ENCODE data around the gene DTWD1. TPM values are rescaled to one million over a fixed set of nuclear protein-coding genes. Genes with fewer than 3 reads are reported as not detected.

Gene DTWD1
- total and polyA plus RNA-seq, 2 donors (not counting 1 experiment from before 2014, with no cell fraction given): 7.4 to 27.1 TPM

DNA sequence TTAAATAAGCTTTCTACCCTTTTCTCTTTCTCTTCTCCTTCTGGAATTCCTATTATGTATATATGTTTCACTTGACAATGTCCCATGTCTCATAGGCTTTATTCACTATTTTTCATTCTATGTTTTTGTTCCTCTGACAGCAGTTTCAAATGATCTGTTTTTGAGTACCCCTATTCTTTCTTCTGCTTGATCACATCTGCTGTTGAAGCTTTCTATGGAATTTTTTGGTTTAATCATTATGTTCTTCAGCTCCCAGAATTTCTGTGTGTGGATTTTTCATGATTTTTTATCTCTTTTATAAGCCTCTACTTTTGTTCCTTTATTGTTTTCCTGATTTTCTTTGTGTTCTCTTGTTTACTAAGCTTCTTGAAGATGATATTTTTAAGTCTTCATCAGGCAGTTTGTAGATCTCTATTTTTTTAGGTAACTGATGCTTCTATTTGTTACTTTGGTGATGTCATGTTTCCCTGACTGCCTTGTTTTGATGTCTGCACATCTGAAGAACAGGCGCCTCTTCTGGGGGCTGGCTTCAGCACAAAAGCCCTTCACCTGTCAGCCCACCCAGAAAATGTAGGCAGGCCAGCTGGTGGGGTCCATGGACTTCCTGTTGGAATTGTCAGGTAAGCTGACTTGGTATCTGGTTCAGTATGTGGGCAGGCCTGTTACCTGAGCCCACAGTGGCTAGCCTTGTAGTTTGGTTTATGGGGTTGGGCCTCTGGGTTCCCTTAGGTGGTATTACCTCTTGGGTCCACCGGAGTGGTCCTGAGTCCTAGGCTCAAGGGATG is 16.0 kb upstream of the DTWD1 start:
- H3K9ac ChIP-seq (ENCODE audit: low read length): no peak overlapping the region
- peaks cover 0 to 2% of the 10 kb centered on the region in 2 experiments for H3K36me3 ChIP-seq (replicated peaks in 1 of 2; ENCODE audit: control extremely low read depth in 1 of 2, control insufficient read depth in 1 of 2, extremely low read depth in 1 of 2, insufficient read depth in 2 of 2, low read length in 1 of 2)
- H4K20me1 ChIP-seq (ENCODE audit: control insufficient read depth, insufficient read depth, low read length, poor library complexity, severe bottlenecking): no peaks in the 10 kb centered on the region
- no peaks in the 10 kb centered on the region for H3K27me3 ChIP-seq (replicated peaks in 1 of 4; ENCODE audit: control extremely low read depth in 1 of 4, control insufficient read depth in 3 of 4, insufficient read depth in 4 of 4, low read length in 3 of 4)
- Mint-ChIP-seq H3K9me3 (ENCODE audit: insufficient read depth) (peaks cover 9% of the 10 kb centered on the region), H3K27ac (no peak overlapping the region), H3K4me3 (no peak overlapping the region), H3K4me1 (no peaks in the 10 kb centered on the region), H3K27me3 (no peaks in the 10 kb centered on the region)
- TF ChIP-seq, protein P1, sequence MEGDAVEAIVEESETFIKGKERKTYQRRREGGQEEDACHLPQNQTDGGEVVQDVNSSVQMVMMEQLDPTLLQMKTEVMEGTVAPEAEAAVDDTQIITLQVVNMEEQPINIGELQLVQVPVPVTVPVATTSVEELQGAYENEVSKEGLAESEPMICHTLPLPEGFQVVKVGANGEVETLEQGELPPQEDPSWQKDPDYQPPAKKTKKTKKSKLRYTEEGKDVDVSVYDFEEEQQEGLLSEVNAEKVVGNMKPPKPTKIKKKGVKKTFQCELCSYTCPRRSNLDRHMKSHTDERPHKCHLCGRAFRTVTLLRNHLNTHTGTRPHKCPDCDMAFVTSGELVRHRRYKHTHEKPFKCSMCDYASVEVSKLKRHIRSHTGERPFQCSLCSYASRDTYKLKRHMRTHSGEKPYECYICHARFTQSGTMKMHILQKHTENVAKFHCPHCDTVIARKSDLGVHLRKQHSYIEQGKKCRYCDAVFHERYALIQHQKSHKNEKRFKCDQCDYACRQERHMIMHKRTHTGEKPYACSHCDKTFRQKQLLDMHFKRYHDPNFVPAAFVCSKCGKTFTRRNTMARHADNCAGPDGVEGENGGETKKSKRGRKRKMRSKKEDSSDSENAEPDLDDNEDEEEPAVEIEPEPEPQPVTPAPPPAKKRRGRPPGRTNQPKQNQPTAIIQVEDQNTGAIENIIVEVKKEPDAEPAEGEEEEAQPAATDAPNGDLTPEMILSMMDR (IDR thresholded peaks at IDR 0.05): no peak
- TF ChIP-seq EZH2 (IDR thresholded peaks at IDR 0.05; ENCODE audit: borderline replicate concordance, insufficient read depth, low read depth, low read length, poor library complexity, severe bottlenecking): no peak
- DNase-seq (no peak), ATAC-seq (ENCODE audit: low read depth) (no peak)
- H3K27ac ChIP-seq (ENCODE audit: low read length in 2 of 2): no peak overlapping the region
- 96% methylated on average over 2 of the region's 2 CpGs for whole genome bisulfite sequencing (ENCODE audit: insufficient coverage)
- peaks cover 4 to 22% (median 13%) of the 10 kb centered on the region in 3 donors for H3K9me3 ChIP-seq (ENCODE audit: control extremely low read depth in 1 of 3, control insufficient read depth in 2 of 3, insufficient read depth in 1 of 3, low read length in 2 of 3)
- intact Hi-C loops (cut with micrococcal nuclease): no loop called here
- H3K79me2 ChIP-seq (ENCODE audit: control insufficient read depth, insufficient read depth, low read length): no peaks in the 10 kb centered on the region
- H3K4me1 ChIP-seq (ENCODE audit: control insufficient read depth in 2 of 2, insufficient read depth in 2 of 2, low read length in 2 of 2): no peaks in the 10 kb centered on the region
- ChIA-PET POLR2A (no interaction called here), CTCF (no interaction called here)
- H3K4me3 ChIP-seq (ENCODE audit: control extremely low read depth in 1 of 5, extremely low read depth in 1 of 5, insufficient read depth in 1 of 5, low read depth in 2 of 5, low read length in 4 of 5): no peak overlapping the region
- no peak overlapping the region for H3K4me2 ChIP-seq (replicated peaks; ENCODE audit: low read depth, low read length, poor library complexity, severe bottlenecking)
- no peak overlapping the region for H2AFZ ChIP-seq (ENCODE audit: insufficient read depth, low read depth, low read length, poor library complexity, severe bottlenecking)

DNA sequence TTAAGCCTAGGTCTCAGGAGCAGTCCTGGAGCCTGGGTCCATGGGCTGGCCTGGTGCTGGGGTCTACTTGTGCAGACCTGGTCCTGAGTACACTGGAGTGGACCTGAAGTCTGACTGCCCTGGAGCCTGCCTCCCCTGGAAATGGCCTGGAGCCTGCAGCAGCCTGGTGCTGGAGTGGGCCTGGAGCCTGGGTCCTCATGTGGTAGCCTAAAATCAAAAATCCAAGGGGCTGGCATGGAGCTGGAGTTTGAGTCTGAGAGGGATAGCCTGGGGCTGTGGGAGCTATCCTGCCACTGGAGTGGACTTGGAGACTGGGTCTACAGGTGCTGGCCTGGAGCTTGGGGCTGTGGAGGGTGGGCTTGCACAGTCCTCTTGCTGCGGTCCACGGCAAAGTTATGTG is 15.3 kb upstream of the DTWD1 start:
- Histone ChIP-seq H2AFZ (ENCODE audit: insufficient read depth, low read depth, low read length, poor library complexity, severe bottlenecking) (no peak overlapping the region), H3K27ac (ENCODE audit: low read length in 2 of 2) (no peak overlapping the region), H3K27me3 (replicated peaks in 1 of 4; ENCODE audit: control extremely low read depth in 1 of 4, control insufficient read depth in 3 of 4, insufficient read depth in 4 of 4, low read length in 3 of 4) (no peaks in the 10 kb centered on the region), H3K36me3 (replicated peaks in 1 of 2; ENCODE audit: control extremely low read depth in 1 of 2, control insufficient read depth in 1 of 2, extremely low read depth in 1 of 2, insufficient read depth in 2 of 2, low read length in 1 of 2) (peaks cover 0 to 2% of the 10 kb centered on the region in 2 experiments), H3K9ac (ENCODE audit: low read length) (no peak overlapping the region), H3K9me3 (ENCODE audit: control extremely low read depth in 1 of 3, control insufficient read depth in 2 of 3, insufficient read depth in 1 of 3, low read length in 2 of 3) (peaks cover 4 to 16% (median 13%) of the 10 kb centered on the region in 3 donors), H4K20me1 (ENCODE audit: control insufficient read depth, insufficient read depth, low read length, poor library complexity, severe bottlenecking) (no peaks in the 10 kb centered on the region), H3K4me3 (ENCODE audit: control extremely low read depth in 1 of 5, extremely low read depth in 1 of 5, insufficient read depth in 1 of 5, low read depth in 2 of 5, low read length in 4 of 5) (no peak overlapping the region), H3K4me1 (ENCODE audit: control insufficient read depth in 2 of 2, insufficient read depth in 2 of 2, low read length in 2 of 2) (no peaks in the 10 kb centered on the region), H3K79me2 (ENCODE audit: control insufficient read depth, insufficient read depth, low read length) (no peaks in the 10 kb centered on the region), H3K4me2 (replicated peaks; ENCODE audit: low read depth, low read length, poor library complexity, severe bottlenecking) (no peak overlapping the region)
- ATAC-seq (ENCODE audit: low read depth) (no peak), DNase-seq (no peak)
- POLR2A ChIA-PET: no interaction called here
- no peak for TF ChIP-seq EZH2 (IDR thresholded peaks at IDR 0.05; ENCODE audit: borderline replicate concordance, insufficient read depth, low read depth, low read length, poor library complexity, severe bottlenecking)
- TF ChIP-seq, protein P1 (IDR thresholded peaks at IDR 0.05): no peak
- no peaks in the 10 kb centered on the region for H3K27me3 Mint-ChIP-seq
- H3K27ac Mint-ChIP-seq: no peak overlapping the region
- 100% methylated on average over 1 of the region's 2 CpGs for WGBS (ENCODE audit: insufficient coverage)
- intact Hi-C loops (cut with micrococcal nuclease): no loop called here
- no peak overlapping the region for H3K4me3 Mint-ChIP-seq
- CTCF ChIA-PET: interaction anchor here (0.7 kb wide), 1 partner anchor 187 kb away, joined by 3 read pairs; no protein-coding TSS in a partner anchor
- H3K4me1 Mint-ChIP-seq: no peaks in the 10 kb centered on the region
- H3K9me3 Mint-ChIP-seq (ENCODE audit: insufficient read depth): peaks cover 6% of the 10 kb centered on the region

All from B cell (primary cell).